GM12872 (cell line): ENCODE results near the gene MAP7D1.

Experiments used
- CTCF ChIP-seq: IDR thresholded peaks from 3 replicates; pipeline ENCODE4 v1.5.1; 2011; ENCODE audit warnings: low read depth, mild to moderate bottlenecking, low read length, moderate library complexity; ENCODE audit not compliant: insufficient read depth

MAP7D1 gene

GRCh38 chr1:36136535-36136934 is 19.4 kb upstream of the MAP7D1 start:
- no peak for TF ChIP-seq CTCF

- TF ChIP-seq CTCF = no peak
Observed at GRCh38 chr1:36137226-36137625, 18.7 kb upstream of the MAP7D1 start.

GRCh38 chr1:36137776-36138175 is 18.2 kb upstream of the MAP7D1 start:
- no peak for TF ChIP-seq CTCF

- TF ChIP-seq CTCF = no peak
Observed at GRCh38 chr1:36139521-36139920, 16.4 kb upstream of the MAP7D1 start.

GRCh38 chr1:36142121-36142520 is 13.8 kb upstream of the MAP7D1 start:
- TF ChIP-seq CTCF = no peak

- no peak for TF ChIP-seq CTCF
Observed at GRCh38 chr1:36143424-36143823, 12.5 kb upstream of the MAP7D1 start.

- no peak for TF ChIP-seq CTCF
Observed at GRCh38 chr1:36144413-36144812, 11.5 kb upstream of the MAP7D1 start.

GRCh38 chr1:36148821-36149236 is 7.1 kb upstream of the MAP7D1 start:
- no peak for TF ChIP-seq CTCF
